GM19452 (cell line): ENCODE results near the gene SGCB.

Source experiments
- ATAC-seq: cut with Tn5 transposase; IDR thresholded peaks from one replicate; pipeline ENCODE4 v1.9.1; 2021; ENCODE audit not compliant: unreplicated experiment

Gene SGCB

GRCh38 chr4:52028970-52029369 lies 9.1 kb downstream of the SGCB start:
- no peak for ATAC-seq

- no peak for ATAC-seq
Measured at GRCh38 chr4:52019936-52020657, 18.0 kb downstream of the SGCB start, which contains the start of gene LRRC66. TSS of gene LRRC66 (minus strand) at chr4:52020363. CDS start at chr4:52017613, 2,750 bp downstream.

GRCh38 chr4:52017814-52018213 lies 20.3 kb downstream of the SGCB start:
- no peak for ATAC-seq

GRCh38 chr4:52016981-52017380 lies 21.1 kb downstream of the SGCB start:
- no peak for ATAC-seq

GRCh38 chr4:52015366-52015765 lies 22.7 kb downstream of the SGCB start:
- no peak for ATAC-seq

- ATAC-seq, result no peak
Measured at GRCh38 chr4:52014903-52015302, 23.2 kb downstream of the SGCB start.

GRCh38 chr4:52012651-52013050 lies 25.4 kb downstream of the SGCB start:
- ATAC-seq, result no peak

GRCh38 chr4:52010986-52011385 lies 27.1 kb downstream of the SGCB start:
- no peak for ATAC-seq

- ATAC-seq, result no peak
Measured at GRCh38 chr4:52006887-52007286, 31.2 kb downstream of the SGCB start.

- ATAC-seq, result no peak
Measured at GRCh38 chr4:52005604-52006273, 32.4 kb downstream of the SGCB start.

- no peak for ATAC-seq
Measured at GRCh38 chr4:52004414-52004813, 33.7 kb downstream of the SGCB start.

- ATAC-seq, result no peak
Measured at GRCh38 chr4:52001616-52002015, 36.5 kb downstream of the SGCB start.

GRCh38 chr4:51999250-51999649 lies 38.8 kb downstream of the SGCB start:
- ATAC-seq, result no peak

- no peak for ATAC-seq
Measured at GRCh38 chr4:51998837-51999236, 39.3 kb downstream of the SGCB start.

- no peak for ATAC-seq
Measured at GRCh38 chr4:51997647-51998046, 40.5 kb downstream of the SGCB start.

GRCh38 chr4:51995647-51996220 lies 42.4 kb downstream of the SGCB start:
- no peak for ATAC-seq
